Pancreas (tissue), 10 donors: ENCODE measurements around the gene GPR143. TPM values are rescaled to one million over a fixed set of nuclear protein-coding genes. Genes with fewer than 3 reads are reported as not detected.
A peak's percentile ranks its signal among the peaks of the same experiment; 100 is the strongest.

ENCODE experiments used
- ATAC-seq, 4 donors: fragments of 200-7000 bp; cut with Tn5 transposase; one replicate each; pipeline versions ENCODE4 v1.8.0 to v1.9.1; 2020; ENCODE audit warnings: mild to moderate bottlenecking in 4 of 4, moderate library complexity in 4 of 4
- DNase-seq, 6 donors: peaks; one replicate each; pipeline ENCODE4 v3.0.0-alpha.2; 2020
- FAIRE-seq: peaks from 2 replicates; lab custom pipeline; 2012; peaks lifted over from hg19 to GRCh38; lab: Jason Lieb, UNC
- H3K27ac ChIP-seq, 4 donors: fragments of 200-600 bp; sonication (generic); 1 replicate in 3 of 4; 2 replicates in 1 of 4; pipeline versions ENCODE4 v1.5.0 to v1.8.0; 2020
- H3K27me3 ChIP-seq, 4 donors: fragments of 200-600 bp; one replicate each; pipeline ENCODE4 v1.8.0; 2021
- H3K36me3 ChIP-seq, 3 donors: fragments of 200-600 bp; sonication (generic) in 1 of 3; one replicate each; pipeline versions ENCODE4 v1.5.0 to v1.8.0; 2020 to 2021
- H3K4me1 ChIP-seq, 3 donors: fragments of 200-600 bp; one replicate each; pipeline ENCODE4 v1.8.0; 2021
- H3K4me3 ChIP-seq, 4 donors: fragments of 200-600 bp; sonication (generic) in 2 of 4; one replicate each; pipeline versions ENCODE4 v1.5.0 to v1.8.0; 2020 to 2021
- H3K9me3 ChIP-seq, 4 donors: fragments of 200-600 bp; one replicate each; pipeline ENCODE4 v1.8.0; 2021
- WGBS, 2 donors: extraction: QIAGEN DNeasy Blood & Tissue Kit; methylation state at CpG; one replicate each; pipeline ENCODE4 v1.1.7; 2013; 5-methylcytosine and 5-hydroxymethylcytosine counted together
- intact Hi-C, 3 donors: fragments of 100-400 bp; cut with DNase I; formaldehyde crosslinking; loops; one replicate each; pipeline versions ENCODE4 v1.11.1 to v1.14.2; 2022
- polyA plus RNA-seq, 2 donors: library from polyadenylated mRNA; stranded (reverse); fragments of 200-250 nt; gene quantifications; one replicate each; pipeline ENCODE4 v1.2.3, GENCODE V29; 2013
- total RNA-seq, 6 donors: library from RNA; stranded (reverse); fragmentation: NEBNext Ultra II Directional in 4 of 6; extraction: Animal tissue kit (Norgen Biotek cat#: 25700) in 4 of 6; gene quantifications; one replicate each; pipeline versions ENCODE4 v1.2.1 to v1.2.4, GENCODE V29; 2021 to 2023
- TF ChIP-seq, protein P1 (sequence below), 4 donors: fragments of 200-600 bp; sonication (generic) in 3 of 4; IDR thresholded peaks; one replicate each; pipeline versions ENCODE4 v1.5.0 to v1.8.0; 2021; ENCODE audit warnings: antibody characterized with exemption in 4 of 4
- donor health status: healthy with polysubstance abuse.
- donor health status: DM: no; HTN: no; CAD: no; lungs with moderate emphysema.
- donor health status: DM: no; HTN: no; CAD: no.
- donor health status: control.
- donor health status: control.
- donor health status: Bipolar disorder and iron deficiency.
- donor health status: DM: yes; HTN: yes; CAD: no.
- donor health status: DM: no; HTN: no; CAD: no.
- donor health status: DM: no; HTN: no; CAD: no.
- donor health status: DM: yes; HTN: yes; CAD: no.

Gene GPR143
- total and polyA plus RNA-seq, 8 donors, result 0.60 to 1.9 (median 1.1) TPM

DNA sequence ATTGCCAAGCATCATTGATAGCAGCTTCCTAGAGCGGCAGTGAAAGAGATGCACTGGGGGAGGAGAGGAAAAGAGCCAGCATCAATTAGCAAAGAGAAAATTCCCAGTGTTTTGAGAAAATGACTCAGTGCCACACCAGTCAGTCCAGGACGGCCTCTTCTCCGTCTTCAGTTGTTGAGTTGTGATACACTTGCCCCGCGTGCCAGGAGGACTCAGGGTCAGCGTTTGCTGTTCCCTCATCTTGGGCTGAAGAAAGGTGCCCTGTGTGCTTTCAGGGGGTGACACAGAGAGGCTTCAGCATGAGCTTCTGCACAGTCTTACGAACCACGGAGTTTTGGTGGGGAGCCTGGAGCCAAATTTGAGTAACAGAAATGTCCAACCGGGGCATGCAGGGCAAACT, 82.3 kb downstream of the GPR143 start:
- WGBS, 2 donors, result 87 to 93% methylated on average over 9 of the region's 9 CpGs
- DNase-seq (no peak), FAIRE-seq (no peak), ATAC-seq (no peak)
- H3K27ac ChIP-seq, result no peak overlapping the region
- H3K4me1 ChIP-seq, result no peaks in the 10 kb centered on the region
- H3K9me3 ChIP-seq, result no peaks in the 10 kb centered on the region
- TF ChIP-seq, protein P1, sequence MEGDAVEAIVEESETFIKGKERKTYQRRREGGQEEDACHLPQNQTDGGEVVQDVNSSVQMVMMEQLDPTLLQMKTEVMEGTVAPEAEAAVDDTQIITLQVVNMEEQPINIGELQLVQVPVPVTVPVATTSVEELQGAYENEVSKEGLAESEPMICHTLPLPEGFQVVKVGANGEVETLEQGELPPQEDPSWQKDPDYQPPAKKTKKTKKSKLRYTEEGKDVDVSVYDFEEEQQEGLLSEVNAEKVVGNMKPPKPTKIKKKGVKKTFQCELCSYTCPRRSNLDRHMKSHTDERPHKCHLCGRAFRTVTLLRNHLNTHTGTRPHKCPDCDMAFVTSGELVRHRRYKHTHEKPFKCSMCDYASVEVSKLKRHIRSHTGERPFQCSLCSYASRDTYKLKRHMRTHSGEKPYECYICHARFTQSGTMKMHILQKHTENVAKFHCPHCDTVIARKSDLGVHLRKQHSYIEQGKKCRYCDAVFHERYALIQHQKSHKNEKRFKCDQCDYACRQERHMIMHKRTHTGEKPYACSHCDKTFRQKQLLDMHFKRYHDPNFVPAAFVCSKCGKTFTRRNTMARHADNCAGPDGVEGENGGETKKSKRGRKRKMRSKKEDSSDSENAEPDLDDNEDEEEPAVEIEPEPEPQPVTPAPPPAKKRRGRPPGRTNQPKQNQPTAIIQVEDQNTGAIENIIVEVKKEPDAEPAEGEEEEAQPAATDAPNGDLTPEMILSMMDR (IDR thresholded peaks at IDR 0.05), result no peak
- H3K4me3 ChIP-seq, result no peak overlapping the region
- intact Hi-C loops, result no loop called here
- no peaks in the 10 kb centered on the region for H3K36me3 ChIP-seq
- H3K27me3 ChIP-seq, result no peaks in the 10 kb centered on the region

DNA sequence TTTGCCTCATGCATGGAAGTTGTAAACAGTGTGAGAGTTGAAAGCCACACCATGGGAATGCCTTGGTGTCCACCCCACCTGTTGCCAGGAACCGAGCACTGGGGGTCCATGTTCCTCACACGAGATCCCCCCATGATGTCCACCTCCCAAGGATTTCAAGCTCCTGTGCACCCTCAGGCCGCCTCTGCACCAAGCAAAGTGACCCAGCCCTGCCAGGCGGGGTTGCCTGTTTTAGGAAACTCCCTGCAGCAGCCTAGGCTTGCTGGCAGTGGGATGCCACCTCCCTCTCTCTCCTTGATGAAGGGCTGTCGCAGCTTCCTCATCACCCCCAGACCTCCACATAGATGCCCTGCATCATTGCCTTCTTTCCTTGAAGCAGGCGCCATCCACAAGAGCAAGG, 82.8 kb downstream of the GPR143 start:
- WGBS, 2 donors, result 72 to 84% methylated on average over 6 of the region's 6 CpGs
- no peak for ATAC-seq

GRCh38 chrX:9682456-9682855, 83.2 kb downstream of the GPR143 start:
- intact Hi-C loops, result no loop called here
- WGBS, 2 donors, result 27 to 35% methylated on average over 10 of the region's 10 CpGs
- no peak overlapping the region for H3K27ac ChIP-seq
- H3K9me3 ChIP-seq, result no peaks in the 10 kb centered on the region
- FAIRE-seq (no peak), ATAC-seq (peak in 3 of 4 donors; percentile 66 to 72 (median 70)), DNase-seq (no peak)
- TF ChIP-seq, protein P1 (IDR thresholded peaks at IDR 0.05), result no peak
- H3K27me3 ChIP-seq, result no peaks in the 10 kb centered on the region
- no peak overlapping the region for H3K4me3 ChIP-seq
- no peaks in the 10 kb centered on the region for H3K4me1 ChIP-seq
- H3K36me3 ChIP-seq, result no peaks in the 10 kb centered on the region

More for the DNA sequence above, 82.8 kb downstream of the GPR143 start:
- DNase-seq (no peak), FAIRE-seq (no peak)
- Histone ChIP-seq H3K9me3 (no peaks in the 10 kb centered on the region), H3K4me3 (no peak overlapping the region), H3K4me1 (no peaks in the 10 kb centered on the region), H3K36me3 (no peaks in the 10 kb centered on the region), H3K27me3 (no peaks in the 10 kb centered on the region), H3K27ac (no peak overlapping the region)
- TF ChIP-seq, protein P1 (IDR thresholded peaks at IDR 0.05), result no peak
- intact Hi-C loops, result no loop called here

DNA sequence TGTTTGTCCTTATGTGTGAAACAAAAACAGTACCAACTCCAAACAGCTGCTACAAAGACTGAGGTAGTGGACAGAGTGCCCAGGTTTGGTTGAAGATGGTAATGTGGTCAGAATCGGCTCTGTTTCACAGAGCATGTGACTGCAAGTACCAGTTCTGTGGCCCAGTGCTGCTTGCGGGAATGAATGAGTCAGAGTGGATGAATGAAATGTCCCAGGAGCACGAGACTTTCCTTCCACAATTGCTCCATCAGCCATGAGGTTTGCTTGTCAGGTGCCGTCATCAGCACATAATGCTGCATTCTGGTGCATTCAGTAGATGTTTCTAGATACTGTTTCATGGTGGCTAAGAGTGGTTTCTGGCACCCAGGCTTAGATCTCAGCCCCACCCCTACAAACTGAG, 84.2 kb downstream of the GPR143 start:
- Histone ChIP-seq H3K36me3 (no peaks in the 10 kb centered on the region), H3K27ac (no peak overlapping the region), H3K27me3 (no peaks in the 10 kb centered on the region), H3K4me1 (no peaks in the 10 kb centered on the region), H3K4me3 (no peak overlapping the region), H3K9me3 (no peaks in the 10 kb centered on the region)
- TF ChIP-seq, protein P1 (IDR thresholded peaks at IDR 0.05), result no peak
- WGBS, 2 donors, result 71 to 91% methylated on average over 4 of the region's 4 CpGs
- no peak for ATAC-seq
- intact Hi-C loops, result no loop called here
- no peak for DNase-seq
- FAIRE-seq, result no peak

DNA sequence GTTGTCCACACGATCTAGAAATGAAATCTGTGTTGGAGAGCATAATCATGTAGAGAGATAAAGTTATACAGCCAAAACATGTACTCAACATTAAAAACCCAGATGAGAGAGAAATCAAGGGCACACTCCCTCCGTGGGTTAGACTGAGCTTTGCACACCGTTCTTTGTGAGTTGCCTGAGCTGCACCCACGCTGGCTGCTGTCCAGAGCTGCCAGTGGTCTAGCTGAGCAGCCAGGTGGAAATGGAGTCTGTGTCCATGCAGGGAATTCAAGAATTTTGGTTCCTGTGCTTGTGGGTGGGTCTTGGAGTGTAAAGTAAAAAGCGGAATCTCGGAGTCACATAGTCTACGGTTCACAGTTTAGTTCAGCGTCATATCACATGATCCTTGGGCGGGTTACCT, 84.6 kb downstream of the GPR143 start:
- Histone ChIP-seq H3K4me1 (no peaks in the 10 kb centered on the region), H3K9me3 (no peaks in the 10 kb centered on the region), H3K36me3 (no peaks in the 10 kb centered on the region), H3K27me3 (no peaks in the 10 kb centered on the region), H3K27ac (no peak overlapping the region), H3K4me3 (no peak overlapping the region)
- intact Hi-C loops, result no loop called here
- 74 to 84% methylated on average over 9 of the region's 9 CpGs for WGBS, 2 donors
- TF ChIP-seq, protein P1 (IDR thresholded peaks at IDR 0.05), result no peak
- no peak for ATAC-seq
- no peak for FAIRE-seq
- DNase-seq, result no peak
